Measurements from ENCODE around the gene IMP4. TPM values are rescaled to one million over a fixed set of nuclear protein-coding genes. Genes with fewer than 3 reads are reported as not detected.

The IMP4 gene
- total and polyA plus RNA-seq, 2 of the 8 experiments (the other 6 are each of a cell fraction or from before 2014, with no cell fraction given): 96.8 to 194 TPM

DNA sequence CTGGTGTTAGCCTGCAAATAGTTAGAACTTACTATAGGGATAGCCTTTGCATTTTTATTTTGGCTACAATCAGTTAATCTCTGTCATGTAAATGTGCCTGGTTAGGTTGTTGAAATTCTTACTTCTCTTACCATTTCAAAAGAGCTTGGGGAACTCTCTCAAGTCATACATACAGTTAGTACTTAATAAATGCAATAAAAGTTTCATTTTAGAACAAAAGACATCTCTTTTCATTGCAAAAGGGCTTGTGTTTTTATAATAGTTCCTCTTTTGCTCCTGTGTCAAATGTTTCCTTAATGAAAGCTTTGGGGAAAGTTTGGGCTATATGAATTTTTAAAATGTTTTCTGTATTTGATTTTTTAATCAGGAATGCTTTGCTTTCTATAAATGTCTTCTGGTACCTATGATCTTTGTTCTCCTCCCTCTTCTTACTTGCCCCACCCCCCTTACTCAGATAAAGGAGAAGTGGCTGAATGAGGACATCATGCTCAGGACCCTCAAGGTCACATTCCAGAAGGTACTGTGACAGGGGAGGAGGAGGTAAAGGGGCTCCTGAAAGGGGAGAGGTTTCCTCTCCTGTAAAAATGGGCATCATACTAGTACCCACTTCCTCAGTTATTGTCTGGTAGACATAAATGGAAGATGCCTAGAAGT lies 26.7 kb downstream of the IMP4 start (continued):
- TF ChIP-seq, protein P1, sequence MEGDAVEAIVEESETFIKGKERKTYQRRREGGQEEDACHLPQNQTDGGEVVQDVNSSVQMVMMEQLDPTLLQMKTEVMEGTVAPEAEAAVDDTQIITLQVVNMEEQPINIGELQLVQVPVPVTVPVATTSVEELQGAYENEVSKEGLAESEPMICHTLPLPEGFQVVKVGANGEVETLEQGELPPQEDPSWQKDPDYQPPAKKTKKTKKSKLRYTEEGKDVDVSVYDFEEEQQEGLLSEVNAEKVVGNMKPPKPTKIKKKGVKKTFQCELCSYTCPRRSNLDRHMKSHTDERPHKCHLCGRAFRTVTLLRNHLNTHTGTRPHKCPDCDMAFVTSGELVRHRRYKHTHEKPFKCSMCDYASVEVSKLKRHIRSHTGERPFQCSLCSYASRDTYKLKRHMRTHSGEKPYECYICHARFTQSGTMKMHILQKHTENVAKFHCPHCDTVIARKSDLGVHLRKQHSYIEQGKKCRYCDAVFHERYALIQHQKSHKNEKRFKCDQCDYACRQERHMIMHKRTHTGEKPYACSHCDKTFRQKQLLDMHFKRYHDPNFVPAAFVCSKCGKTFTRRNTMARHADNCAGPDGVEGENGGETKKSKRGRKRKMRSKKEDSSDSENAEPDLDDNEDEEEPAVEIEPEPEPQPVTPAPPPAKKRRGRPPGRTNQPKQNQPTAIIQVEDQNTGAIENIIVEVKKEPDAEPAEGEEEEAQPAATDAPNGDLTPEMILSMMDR (IDR thresholded peaks at IDR 0.05; ENCODE audit: control extremely low read depth in 1 of 3, insufficient read depth in 1 of 3, low read depth in 1 of 3, low read length in 3 of 3): no peak
- TF ChIP-seq GABPA (IDR thresholded peaks at IDR 0.05; ENCODE audit: borderline replicate concordance, insufficient read depth, low read length) (no peak), TBP (IDR thresholded peaks at IDR 0.05; ENCODE audit: low read depth, low read length) (no peak), SRF (IDR thresholded peaks at IDR 0.05; ENCODE audit: low read depth, low read length) (no peak), EZH2 (IDR thresholded peaks at IDR 0.05; ENCODE audit: low read depth, low read length, severe bottlenecking) (no peak), GTF2F1 (IDR thresholded peaks at IDR 0.05; ENCODE audit: borderline replicate concordance, low read depth, low read length) (no peak), PHF8 (conservative IDR thresholded peaks at IDR 0.05; ENCODE audit: low read depth, low read length) (no peak)

All from H1 (cell line).